NCI-H1417 (cell line): Measurements from ENCODE around the gene ITGA2B.
"Not testable (repeated sequence)": the region's sequence is repeated elsewhere in the genome, so short reads cannot be mapped to it uniquely, and the experiment has no call there.

ENCODE experiments used
- DNase-seq, 3 experiments: peaks; one replicate each; lab custom pipeline; 2025; lab: John Stamatoyannopoulos, UW

The ITGA2B gene

GRCh38 chr17:44389281-44389680 is at the start of gene ITGA2B:
ITGA2B (minus strand) TSS chr17:44389649; CDS start chr17:44389473, 176 bp downstream.
- DNase-seq: no peak

GRCh38 chr17:44439168-44439567 is 49.7 kb upstream of the ITGA2B start:
- DNase-seq: no peak

GRCh38 chr17:44438636-44439035 is 49.2 kb upstream of the ITGA2B start:
- no peak for DNase-seq

GRCh38 chr17:44436336-44436735 is 46.9 kb upstream of the ITGA2B start:
- no peak for DNase-seq

- DNase-seq: no peak
Observed at GRCh38 chr17:44432254-44433157, 43.1 kb upstream of the ITGA2B start.

GRCh38 chr17:44424828-44425461 is 35.5 kb upstream of the ITGA2B start:
- no peak for DNase-seq

- DNase-seq: no peak
Observed at GRCh38 chr17:44417553-44417952, 28.1 kb upstream of the ITGA2B start.

GRCh38 chr17:44416558-44417289 is 27.3 kb upstream of the ITGA2B start:
- DNase-seq: no peak

GRCh38 chr17:44414394-44415155 is 25.1 kb upstream of the ITGA2B start:
- no peak for DNase-seq

- no peak for DNase-seq
Observed at GRCh38 chr17:44409309-44410028, 20.0 kb upstream of the ITGA2B start.

GRCh38 chr17:44408786-44409185 is 19.3 kb upstream of the ITGA2B start:
- DNase-seq: no peak

GRCh38 chr17:44402564-44403172 is 13.2 kb upstream of the ITGA2B start:
- no peak for DNase-seq

GRCh38 chr17:44400226-44400847 is 10.9 kb upstream of the ITGA2B start:
- DNase-seq: peak in 1 of 3 experiments; percentile 16

- no peak for DNase-seq
Observed at GRCh38 chr17:44398692-44399691, 9.5 kb upstream of the ITGA2B start.

GRCh38 chr17:44397479-44398440 is 8.3 kb upstream of the ITGA2B start:
- DNase-seq: no peak

GRCh38 chr17:44396946-44397345 is 7.5 kb upstream of the ITGA2B start:
- no peak for DNase-seq

- no peak for DNase-seq
Observed at GRCh38 chr17:44394833-44395232, 5.4 kb upstream of the ITGA2B start.

- DNase-seq: not testable (repeated sequence)
Observed at GRCh38 chr17:44394112-44394511, 4.7 kb upstream of the ITGA2B start.
